Mesendoderm (in vitro differentiated cells): ENCODE data around the gene PBX2.

Experiments
- DNase-seq: peaks from one replicate; pipeline ENCODE4 v3.0.0; 2013
- H2AK5ac ChIP-seq: 2 replicates; pipeline ENCODE4 v1.6.1; 2013; ENCODE audit warnings: low read length, inconsistent platforms
- H2BK120ac ChIP-seq: 2 replicates; pipeline ENCODE4 v1.6.1; 2013; ENCODE audit warnings: low read depth, mild to moderate bottlenecking, low read length, moderate library complexity, mixed read lengths
- H2BK15ac ChIP-seq: replicated peaks from 2 replicates; pipeline ENCODE4 v1.6.1; 2013; ENCODE audit warnings: low read depth, mild to moderate bottlenecking, moderate library complexity
- H2BK5ac ChIP-seq: 2 replicates; pipeline ENCODE4 v1.6.1; 2013; ENCODE audit warnings: low read length, inconsistent platforms
- H3K18ac ChIP-seq: 2 replicates; pipeline ENCODE4 v1.6.1; 2013; ENCODE audit warnings: mild to moderate bottlenecking, low read length, mixed read lengths
- H3K23ac ChIP-seq: one replicate; pipeline ENCODE4 v1.6.1; 2013; ENCODE audit warnings: low read length
- H3K27ac ChIP-seq: 2 replicates; pipeline ENCODE4 v1.5.1; 2013; ENCODE audit warnings: low read depth, mild to moderate bottlenecking, inconsistent platforms, low read length, moderate library complexity
- H3K27me3 ChIP-seq: 2 replicates; pipeline ENCODE4 v1.6.1; 2013; ENCODE audit warnings: low read length, control low read depth, mild to moderate bottlenecking, inconsistent platforms; ENCODE audit not compliant: insufficient read depth, poor library complexity
- H3K36me3 ChIP-seq: 2 replicates; pipeline ENCODE4 v1.6.1; 2013; ENCODE audit warnings: low read length, inconsistent platforms; ENCODE audit not compliant: control insufficient read depth, insufficient read depth
- H3K4ac ChIP-seq: one replicate; pipeline ENCODE4 v1.6.1; 2013; ENCODE audit warnings: low read depth, mild to moderate bottlenecking, low read length, moderate library complexity
- H3K4me1 ChIP-seq: 2 replicates; pipeline ENCODE4 v1.6.1; 2013; ENCODE audit warnings: low read depth, low read length, inconsistent platforms; ENCODE audit not compliant: control insufficient read depth
- H3K4me2 ChIP-seq: 2 replicates; pipeline ENCODE4 v1.6.1; 2013; ENCODE audit warnings: low read length
- H3K4me3 ChIP-seq: 2 replicates; pipeline ENCODE4 v1.5.1; 2013; ENCODE audit warnings: mild to moderate bottlenecking, low read length
- H3K56ac ChIP-seq: one replicate; pipeline ENCODE4 v1.6.1; 2013; ENCODE audit warnings: low read length
- H3K79me1 ChIP-seq: 2 replicates; pipeline ENCODE4 v1.6.1; 2013; ENCODE audit warnings: low read length, inconsistent platforms
- H3K79me2 ChIP-seq: 2 replicates; pipeline ENCODE4 v1.6.1; 2013; ENCODE audit warnings: mild to moderate bottlenecking, low read length; ENCODE audit not compliant: control insufficient read depth, insufficient read depth
- H3K9ac ChIP-seq: 2 replicates; pipeline ENCODE4 v1.6.1; 2013; ENCODE audit warnings: low read length, inconsistent platforms
- H4K5ac ChIP-seq: one replicate; pipeline ENCODE4 v1.6.1; 2013; ENCODE audit warnings: low read length
- H4K8ac ChIP-seq: one replicate; pipeline ENCODE4 v1.6.1; 2013; ENCODE audit warnings: low read depth, mild to moderate bottlenecking, control low read depth, low read length, moderate library complexity
- WGBS: extraction: QIAGEN DNeasy Blood & Tissue Kit; methylation state at CpG from one replicate; pipeline ENCODE4 v1.1.7; 2013; ENCODE audit warnings: low lambda C conversion rate, missing lambda C conversion rate; ENCODE audit not compliant: insufficient coverage; ENCODE audit errors: extremely low coverage; 5-methylcytosine and 5-hydroxymethylcytosine counted together

Gene PBX2

GRCh38 chr6:32175711-32176475 is 14.1 kb downstream of the PBX2 start, which contains the start of gene AGPAT1:
Gene AGPAT1 (minus strand): TSS chr6:32176084. CDS start chr6:32171496, 4,588 bp downstream.
- Histone ChIP-seq H3K4ac (peak within 1 kb of the TSS; percentile 73), H3K79me1 (peaks cover 27% of the 10 kb centered on the region), H3K27me3 (no peaks in the 10 kb centered on the region), H2BK120ac (no peak within 1 kb of the TSS), H4K8ac (no peak within 1 kb of the TSS), H3K36me3 (peaks cover 1% of the 10 kb centered on the region), H3K56ac (peak within 1 kb of the TSS; percentile 98), H3K79me2 (peaks cover 37% of the 10 kb centered on the region), H3K27ac (peak within 1 kb of the TSS; percentile 89), H3K23ac (no peak within 1 kb of the TSS), H3K18ac (peak within 1 kb of the TSS; percentile 89), H2BK15ac (no peak within 1 kb of the TSS), H2AK5ac (peak within 1 kb of the TSS; percentile 97), H4K5ac (peak within 1 kb of the TSS; percentile 68), H3K4me1 (peaks cover 17% of the 10 kb centered on the region), H2BK5ac (peak within 1 kb of the TSS; percentile 27), H3K9ac (peak within 1 kb of the TSS; percentile 88), H3K4me2 (peak within 1 kb of the TSS; percentile 90), H3K4me3 (peak within 1 kb of the TSS; percentile 44)
- WGBS: no CpG with 5 or more reads among the region's 27 CpGs
- peak; percentile 98 for DNase-seq

DNA sequence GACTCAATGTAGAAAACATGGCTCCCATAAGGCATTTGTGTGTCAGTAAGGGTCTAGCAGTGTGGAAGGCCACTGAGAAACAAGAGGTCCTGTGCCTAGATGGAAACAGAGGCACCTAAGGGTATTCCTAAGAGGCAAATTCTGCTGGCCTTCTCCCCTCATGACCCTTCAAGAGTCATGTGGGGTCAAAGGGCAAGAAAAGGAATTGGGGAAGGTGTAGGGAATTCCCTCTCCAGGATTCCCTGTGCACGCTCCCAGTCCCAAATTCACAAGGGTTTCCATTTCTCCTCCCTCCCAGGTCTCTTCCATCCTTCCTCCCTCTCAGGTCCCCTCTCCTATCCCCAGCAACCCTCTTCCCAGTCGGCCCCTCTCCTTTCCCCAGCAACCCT is 14.7 kb downstream of the PBX2 start:
- no peak overlapping the region for H2BK120ac ChIP-seq
- H3K27ac ChIP-seq: no peak overlapping the region
- H3K23ac ChIP-seq: no peak overlapping the region
- peak overlapping the region; percentile 89 for H3K18ac ChIP-seq
- peaks cover 27% of the 10 kb centered on the region for H3K79me1 ChIP-seq
- no peaks in the 10 kb centered on the region for H3K27me3 ChIP-seq
- peak overlapping the region; percentile 98 for H3K56ac ChIP-seq
- WGBS: no CpG with 5 or more reads among the region's 2 CpGs
- no peak overlapping the region for H2BK5ac ChIP-seq
- H4K5ac ChIP-seq: no peak overlapping the region
- no peak overlapping the region for H3K4ac ChIP-seq
- no peak overlapping the region for H2AK5ac ChIP-seq
- peaks cover 37% of the 10 kb centered on the region for H3K79me2 ChIP-seq
- DNase-seq: no peak
- H3K4me1 ChIP-seq: peaks cover 17% of the 10 kb centered on the region
- H3K4me3 ChIP-seq: peak overlapping the region; percentile 44
- no peak overlapping the region for H4K8ac ChIP-seq
- peak overlapping the region; percentile 78 for H3K9ac ChIP-seq
- no peaks in the 10 kb centered on the region for H3K36me3 ChIP-seq
- no peak overlapping the region for H2BK15ac ChIP-seq
- H3K4me2 ChIP-seq: peak overlapping the region; percentile 90

DNA sequence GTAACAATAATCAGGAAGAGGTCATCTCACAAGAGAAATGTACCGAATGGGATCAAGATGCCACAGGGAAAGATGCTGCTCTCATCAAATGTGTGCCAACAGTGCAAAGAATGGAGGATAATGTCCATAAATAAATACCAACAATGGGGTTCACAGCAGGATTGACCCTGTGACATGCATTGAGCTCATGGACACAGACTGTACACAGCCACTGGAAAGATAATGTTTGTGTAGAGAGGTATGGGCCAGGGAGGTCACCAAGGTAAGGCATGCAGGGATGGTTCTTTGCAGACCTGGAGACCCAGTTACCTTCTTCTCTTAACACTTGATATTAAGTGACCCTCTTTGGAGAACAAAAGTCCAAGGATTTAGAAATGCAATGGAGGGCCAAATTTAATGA is 15.6 kb downstream of the PBX2 start:
- Histone ChIP-seq H3K27ac (no peak overlapping the region), H3K23ac (no peak overlapping the region), H3K4me3 (no peak overlapping the region), H3K79me2 (peaks cover 37% of the 10 kb centered on the region), H3K4me1 (peaks cover 17% of the 10 kb centered on the region), H3K18ac (no peak overlapping the region), H3K4me2 (no peak overlapping the region), H2BK5ac (no peak overlapping the region), H3K9ac (no peak overlapping the region), H3K27me3 (no peaks in the 10 kb centered on the region), H2BK15ac (no peak overlapping the region), H2AK5ac (no peak overlapping the region), H4K8ac (no peak overlapping the region), H3K56ac (no peak overlapping the region), H2BK120ac (no peak overlapping the region), H3K79me1 (peaks cover 27% of the 10 kb centered on the region), H3K4ac (no peak overlapping the region), H4K5ac (no peak overlapping the region), H3K36me3 (peaks cover 2% of the 10 kb centered on the region)
- no CpG with 5 or more reads among the region's 1 CpG for WGBS
- no peak for DNase-seq

DNA sequence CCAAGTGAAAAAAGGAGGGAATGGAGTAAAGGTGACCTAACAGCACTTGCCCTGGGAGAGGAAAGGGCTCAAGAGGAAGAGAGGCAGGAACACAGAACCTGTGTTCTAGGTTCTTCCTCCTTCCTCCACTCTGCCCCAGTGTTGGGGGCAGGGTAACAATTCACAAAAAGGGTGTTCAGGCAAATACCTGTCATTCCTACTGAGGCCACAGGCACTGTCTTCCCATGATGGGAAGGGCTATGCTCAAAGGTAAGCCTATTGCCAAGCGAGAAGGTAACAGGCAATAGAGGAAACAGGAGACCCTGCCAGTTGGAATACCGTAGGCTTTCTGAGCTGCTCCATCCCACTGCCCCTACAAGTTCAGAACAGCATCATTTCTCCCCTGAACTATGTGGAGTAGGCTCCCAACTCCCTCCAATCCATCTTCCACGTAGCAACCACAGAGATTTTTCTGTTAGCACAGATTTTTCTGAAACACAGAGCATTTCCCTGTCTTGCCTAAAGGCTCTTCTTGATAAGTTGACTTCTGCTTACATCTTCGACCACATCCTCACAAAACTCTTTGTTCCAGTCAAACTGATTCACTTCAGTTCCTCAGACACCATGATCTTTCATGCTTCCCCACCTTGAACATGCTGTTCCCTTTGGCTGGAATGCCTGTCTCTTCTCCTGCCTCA is 16.8 kb downstream of the PBX2 start:
- H3K79me2 ChIP-seq: peaks cover 31% of the 10 kb centered on the region
- H4K8ac ChIP-seq: no peak overlapping the region
- H3K18ac ChIP-seq: no peak overlapping the region
- H2BK5ac ChIP-seq: no peak overlapping the region
- no peak overlapping the region for H2BK15ac ChIP-seq
- peaks cover 2% of the 10 kb centered on the region for H3K36me3 ChIP-seq
- DNase-seq: peak; percentile 84
- no peak overlapping the region for H4K5ac ChIP-seq
- no peak overlapping the region for H3K4me3 ChIP-seq
- H3K9ac ChIP-seq: peak overlapping the region; percentile 12
- no peak overlapping the region for H3K27ac ChIP-seq
- H2AK5ac ChIP-seq: no peak overlapping the region
- no peak overlapping the region for H3K4me2 ChIP-seq
- H3K27me3 ChIP-seq: no peaks in the 10 kb centered on the region
- H3K4ac ChIP-seq: no peak overlapping the region
- peaks cover 15% of the 10 kb centered on the region for H3K4me1 ChIP-seq
- H2BK120ac ChIP-seq: no peak overlapping the region
- H3K56ac ChIP-seq: no peak overlapping the region
- no peak overlapping the region for H3K23ac ChIP-seq
- peaks cover 24% of the 10 kb centered on the region for H3K79me1 ChIP-seq
- no CpG with 5 or more reads among the region's 4 CpGs for WGBS

GRCh38 chr6:32171234-32171633 is 18.8 kb downstream of the PBX2 start:
- no peak overlapping the region for H3K56ac ChIP-seq
- peaks cover 10% of the 10 kb centered on the region for H3K4me1 ChIP-seq
- no peak overlapping the region for H3K9ac ChIP-seq
- no peak overlapping the region for H3K4ac ChIP-seq
- H4K8ac ChIP-seq: no peak overlapping the region
- peaks cover 2% of the 10 kb centered on the region for H3K36me3 ChIP-seq
- H3K4me2 ChIP-seq: no peak overlapping the region
- peaks cover 24% of the 10 kb centered on the region for H3K79me1 ChIP-seq
- peaks cover 29% of the 10 kb centered on the region for H3K79me2 ChIP-seq
- no peak overlapping the region for H2BK15ac ChIP-seq
- no peak overlapping the region for H3K23ac ChIP-seq
- H3K27me3 ChIP-seq: no peaks in the 10 kb centered on the region
- H3K4me3 ChIP-seq: no peak overlapping the region
- H4K5ac ChIP-seq: no peak overlapping the region
- no peak overlapping the region for H3K18ac ChIP-seq
- no peak overlapping the region for H2AK5ac ChIP-seq
- WGBS: no CpG with 5 or more reads among the region's 6 CpGs
- no peak overlapping the region for H3K27ac ChIP-seq
- H2BK5ac ChIP-seq: no peak overlapping the region
- DNase-seq: no peak
- H2BK120ac ChIP-seq: no peak overlapping the region
